ENCODE results near the gene SUMO1.

DNA sequence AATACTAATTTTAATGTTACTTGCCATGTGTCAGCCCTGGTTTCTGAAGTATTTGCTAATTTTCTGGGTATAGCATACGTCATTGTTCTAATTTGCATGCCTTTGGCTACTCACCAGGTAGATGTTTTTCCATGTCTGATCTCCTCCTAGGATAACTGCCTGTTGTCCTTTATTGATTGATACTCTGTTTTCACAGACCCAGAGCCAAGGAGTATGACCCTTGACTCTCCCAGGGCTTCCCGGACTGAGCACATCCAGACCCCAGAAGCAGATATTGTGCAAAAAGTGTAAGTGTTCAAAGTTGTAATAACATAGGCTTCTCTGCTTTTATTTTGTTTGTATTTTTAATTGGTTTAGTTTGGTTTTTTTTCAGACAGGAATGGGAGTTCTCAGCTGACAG is 53.8 kb downstream of the SUMO1 start:
- TF ChIP-seq POLR2A (IDR thresholded peaks at IDR 0.05): no peak
- TF ChIP-seq, protein P1, sequence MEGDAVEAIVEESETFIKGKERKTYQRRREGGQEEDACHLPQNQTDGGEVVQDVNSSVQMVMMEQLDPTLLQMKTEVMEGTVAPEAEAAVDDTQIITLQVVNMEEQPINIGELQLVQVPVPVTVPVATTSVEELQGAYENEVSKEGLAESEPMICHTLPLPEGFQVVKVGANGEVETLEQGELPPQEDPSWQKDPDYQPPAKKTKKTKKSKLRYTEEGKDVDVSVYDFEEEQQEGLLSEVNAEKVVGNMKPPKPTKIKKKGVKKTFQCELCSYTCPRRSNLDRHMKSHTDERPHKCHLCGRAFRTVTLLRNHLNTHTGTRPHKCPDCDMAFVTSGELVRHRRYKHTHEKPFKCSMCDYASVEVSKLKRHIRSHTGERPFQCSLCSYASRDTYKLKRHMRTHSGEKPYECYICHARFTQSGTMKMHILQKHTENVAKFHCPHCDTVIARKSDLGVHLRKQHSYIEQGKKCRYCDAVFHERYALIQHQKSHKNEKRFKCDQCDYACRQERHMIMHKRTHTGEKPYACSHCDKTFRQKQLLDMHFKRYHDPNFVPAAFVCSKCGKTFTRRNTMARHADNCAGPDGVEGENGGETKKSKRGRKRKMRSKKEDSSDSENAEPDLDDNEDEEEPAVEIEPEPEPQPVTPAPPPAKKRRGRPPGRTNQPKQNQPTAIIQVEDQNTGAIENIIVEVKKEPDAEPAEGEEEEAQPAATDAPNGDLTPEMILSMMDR (IDR thresholded peaks at IDR 0.05): no peak

Measured in lower leg skin (tissue), 3 donors.